Liver (tissue), 9 donors: ENCODE measurements around the gene MEGF6. TPM values are rescaled to one million over a fixed set of nuclear protein-coding genes. Genes with fewer than 3 reads are reported as not detected.
"Not testable (repeated sequence)": the region's sequence is repeated elsewhere in the genome, so short reads cannot be mapped to it uniquely, and the experiment has no call there.

Experiments used
- DNase-seq: peaks from one replicate; pipeline ENCODE4 v3.0.0-alpha.2; 2017; ENCODE audit warnings: low spot score
- H3K27ac ChIP-seq, 2 donors: one replicate each; pipeline ENCODE4 v1.7.0; 2013; ENCODE audit warnings: inconsistent platforms in 2 of 2, low read length in 2 of 2, control low read depth in 1 of 2, low read depth in 1 of 2, mild to moderate bottlenecking in 1 of 2
- H3K27me3 ChIP-seq, 4 donors: one replicate each; pipeline versions ENCODE4 v1.6.1 to v1.7.0; 2013; ENCODE audit warnings: low read length in 3 of 4, inconsistent platforms in 1 of 4, mild to moderate bottlenecking in 1 of 4, moderate library complexity in 1 of 4; ENCODE audit not compliant: control insufficient read depth in 4 of 4, insufficient read depth in 4 of 4
- H3K36me3 ChIP-seq, 4 donors: one replicate each; pipeline versions ENCODE4 v1.6.1 to v1.7.0; 2013; ENCODE audit warnings: low read length in 3 of 4, mild to moderate bottlenecking in 3 of 4, low read depth in 1 of 4, moderate library complexity in 1 of 4; ENCODE audit not compliant: control insufficient read depth in 4 of 4, insufficient read depth in 3 of 4
- H3K4me1 ChIP-seq, 4 donors: one replicate each; pipeline versions ENCODE4 v1.6.1 to v1.7.0; 2013; ENCODE audit warnings: low read length in 3 of 4, mild to moderate bottlenecking in 3 of 4, moderate library complexity in 1 of 4; ENCODE audit not compliant: control insufficient read depth in 4 of 4, insufficient read depth in 4 of 4
- H3K4me3 ChIP-seq, 3 donors: one replicate each; pipeline versions ENCODE4 v1.6.1 to v1.7.0; 2013; ENCODE audit warnings: low read length in 3 of 3, control low read depth in 1 of 3, low read depth in 1 of 3, mild to moderate bottlenecking in 1 of 3
- H3K9ac ChIP-seq, 2 donors: one replicate each; pipeline ENCODE4 v1.7.0; 2013; ENCODE audit warnings: low read length in 2 of 2, mild to moderate bottlenecking in 2 of 2, moderate library complexity in 2 of 2, control low read depth in 1 of 2, low read depth in 1 of 2
- H3K9me3 ChIP-seq, 4 donors: one replicate each; pipeline versions ENCODE4 v1.6.1 to v1.7.0; 2013; ENCODE audit warnings: low read length in 3 of 4; ENCODE audit not compliant: control insufficient read depth in 4 of 4
- EGR1 ChIP-seq, 2 donors: IDR thresholded peaks; 2 replicates each; pipeline ENCODE4 v1.6.1; 2016 to 2018; ENCODE audit warnings: antibody characterized with exemption in 2 of 2, low read depth in 2 of 2
- FOXA2 ChIP-seq: IDR thresholded peaks from 2 replicates; pipeline ENCODE4 v1.6.1; 2016; ENCODE audit warnings: antibody characterized with exemption
- GABPA ChIP-seq, 2 donors: IDR thresholded peaks in 1 of 2; conservative IDR thresholded peaks in 1 of 2; 2 replicates each; pipeline ENCODE4 v1.6.1; 2016; ENCODE audit warnings: antibody characterized with exemption in 2 of 2, mild to moderate bottlenecking in 1 of 2, moderate library complexity in 1 of 2
- HNF4A ChIP-seq, 2 donors: conservative IDR thresholded peaks; 2 replicates each; pipeline ENCODE4 v1.6.1; 2016; ENCODE audit warnings: antibody characterized with exemption in 2 of 2, mild to moderate bottlenecking in 2 of 2
- HNF4G ChIP-seq: IDR thresholded peaks from 2 replicates; pipeline ENCODE4 v1.6.1; 2016; ENCODE audit warnings: antibody characterized with exemption
- JUND ChIP-seq, 2 donors: IDR thresholded peaks; 2 replicates each; pipeline ENCODE4 v1.6.1; 2016; ENCODE audit warnings: antibody characterized with exemption in 2 of 2
- NR2F2 ChIP-seq: IDR thresholded peaks from 2 replicates; pipeline ENCODE4 v1.6.1; 2016; ENCODE audit warnings: antibody characterized with exemption
- RAD21 ChIP-seq, 2 donors: IDR thresholded peaks; 2 replicates each; pipeline ENCODE4 v1.6.1; 2016; ENCODE audit warnings: antibody characterized with exemption in 2 of 2, mild to moderate bottlenecking in 2 of 2
- RXRA ChIP-seq, 2 donors: IDR thresholded peaks; 2 replicates each; pipeline ENCODE4 v1.6.1; 2017 to 2018; ENCODE audit warnings: antibody characterized with exemption in 2 of 2, mild to moderate bottlenecking in 1 of 2
- SP1 ChIP-seq: IDR thresholded peaks from 2 replicates; pipeline ENCODE4 v1.6.1; 2018; ENCODE audit warnings: antibody characterized with exemption, mild to moderate bottlenecking
- TAF1 ChIP-seq: conservative IDR thresholded peaks from 2 replicates; pipeline ENCODE4 v1.6.1; 2016; ENCODE audit warnings: antibody characterized with exemption, mild to moderate bottlenecking
- YY1 ChIP-seq: IDR thresholded peaks from 2 replicates; pipeline ENCODE4 v1.6.1; 2016; ENCODE audit warnings: antibody characterized with exemption, mild to moderate bottlenecking
- WGBS: extraction: QIAGEN DNeasy Blood & Tissue Kit; methylation state at CpG from one replicate; pipeline ENCODE4 v1.1.7; 2013; 5-methylcytosine and 5-hydroxymethylcytosine counted together
- polyA plus RNA-seq, 2 donors: library from polyadenylated mRNA; stranded (reverse) in 1 of 2; unstranded in 1 of 2; fragments of 200-250 nt in 1 of 2; fragments of >200 nt in 1 of 2; fragmentation: Nextera tagmentation in 1 of 2; extraction: Ambion mirVana in 1 of 2; gene quantifications; one replicate each; pipeline versions ENCODE4 v1.2.1 to v1.2.3, GENCODE V29; 2013 to 2015
- total RNA-seq, 2 donors: library from RNA; depleted of rRNA; stranded (reverse); fragments of >200 nt; gene quantifications; one replicate each; pipeline ENCODE4 v1.2.3, GENCODE V29; 2014
- TF ChIP-seq, protein P1 (sequence below): IDR thresholded peaks from 2 replicates; pipeline ENCODE4 v1.6.1; 2016; ENCODE audit warnings: antibody characterized with exemption, mild to moderate bottlenecking
- TF ChIP-seq, protein P2 (sequence below): fragments of 150-350 bp; IDR thresholded peaks from 2 replicates; pipeline ENCODE4 v1.5.1; 2017; ENCODE audit warnings: improper control_type of control experiment, low read depth, low read length; ENCODE audit not compliant: missing input control
- TF ChIP-seq, protein P3 (sequence below): IDR thresholded peaks from 2 replicates; pipeline ENCODE4 v1.6.1; 2016; ENCODE audit warnings: antibody characterized with exemption
- donor health status: healthy.
- donor health status: healthy.
- donor health status: healthy.
- donor health status: healthy.
- donor health status: healthy.

Gene MEGF6
- total and polyA plus RNA-seq, 4 donors: 1.3 to 11.0 (median 4.0) TPM

DNA sequence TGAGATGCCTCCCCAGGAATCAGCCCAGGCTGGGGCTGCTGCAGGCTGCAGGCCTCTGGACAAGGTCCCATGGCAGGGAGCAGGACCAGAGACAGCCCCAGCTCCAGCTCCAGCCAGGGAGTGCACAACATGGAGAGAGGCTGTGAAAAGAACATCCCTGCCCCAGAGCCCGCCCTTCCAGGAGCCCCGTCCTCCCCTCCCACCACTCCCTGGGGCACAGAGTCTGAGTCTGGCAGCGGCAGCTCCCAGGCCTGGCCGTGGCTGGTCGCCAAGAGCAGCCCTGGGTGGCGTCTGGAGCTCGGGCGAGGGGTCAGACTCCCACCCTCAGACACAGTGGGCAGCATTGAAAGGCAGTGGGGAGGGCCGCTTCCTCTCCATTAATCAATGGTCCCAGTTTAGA lies 37.8 kb downstream of the MEGF6 start:
- Histone ChIP-seq H3K4me1 (no peaks in the 10 kb centered on the region), H3K27ac (no peak overlapping the region), H3K9me3 (no peaks in the 10 kb centered on the region), H3K9ac (no peak overlapping the region), H3K4me3 (no peak overlapping the region), H3K27me3 (no peaks in the 10 kb centered on the region), H3K36me3 (no peaks in the 10 kb centered on the region)
- no peak for DNase-seq
- WGBS: 84% methylated on average over 9 of the region's 9 CpGs
- TF ChIP-seq RAD21 (IDR thresholded peaks at IDR 0.05) (no peak), JUND (IDR thresholded peaks at IDR 0.05) (no peak), RXRA (IDR thresholded peaks at IDR 0.05) (no peak), FOXA2 (no peak), TAF1 (no peak), EGR1 (IDR thresholded peaks at IDR 0.05; ENCODE audit: low read depth in 2 of 2) (no peak), GABPA (IDR thresholded peaks at IDR 0.05 in 1 of 2, conservative IDR thresholded peaks at IDR 0.05 in 1 of 2) (no peak), HNF4G (no peak), YY1 (no peak)
- TF ChIP-seq, protein P1, sequence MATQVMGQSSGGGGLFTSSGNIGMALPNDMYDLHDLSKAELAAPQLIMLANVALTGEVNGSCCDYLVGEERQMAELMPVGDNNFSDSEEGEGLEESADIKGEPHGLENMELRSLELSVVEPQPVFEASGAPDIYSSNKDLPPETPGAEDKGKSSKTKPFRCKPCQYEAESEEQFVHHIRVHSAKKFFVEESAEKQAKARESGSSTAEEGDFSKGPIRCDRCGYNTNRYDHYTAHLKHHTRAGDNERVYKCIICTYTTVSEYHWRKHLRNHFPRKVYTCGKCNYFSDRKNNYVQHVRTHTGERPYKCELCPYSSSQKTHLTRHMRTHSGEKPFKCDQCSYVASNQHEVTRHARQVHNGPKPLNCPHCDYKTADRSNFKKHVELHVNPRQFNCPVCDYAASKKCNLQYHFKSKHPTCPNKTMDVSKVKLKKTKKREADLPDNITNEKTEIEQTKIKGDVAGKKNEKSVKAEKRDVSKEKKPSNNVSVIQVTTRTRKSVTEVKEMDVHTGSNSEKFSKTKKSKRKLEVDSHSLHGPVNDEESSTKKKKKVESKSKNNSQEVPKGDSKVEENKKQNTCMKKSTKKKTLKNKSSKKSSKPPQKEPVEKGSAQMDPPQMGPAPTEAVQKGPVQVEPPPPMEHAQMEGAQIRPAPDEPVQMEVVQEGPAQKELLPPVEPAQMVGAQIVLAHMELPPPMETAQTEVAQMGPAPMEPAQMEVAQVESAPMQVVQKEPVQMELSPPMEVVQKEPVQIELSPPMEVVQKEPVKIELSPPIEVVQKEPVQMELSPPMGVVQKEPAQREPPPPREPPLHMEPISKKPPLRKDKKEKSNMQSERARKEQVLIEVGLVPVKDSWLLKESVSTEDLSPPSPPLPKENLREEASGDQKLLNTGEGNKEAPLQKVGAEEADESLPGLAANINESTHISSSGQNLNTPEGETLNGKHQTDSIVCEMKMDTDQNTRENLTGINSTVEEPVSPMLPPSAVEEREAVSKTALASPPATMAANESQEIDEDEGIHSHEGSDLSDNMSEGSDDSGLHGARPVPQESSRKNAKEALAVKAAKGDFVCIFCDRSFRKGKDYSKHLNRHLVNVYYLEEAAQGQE: no peak
- TF ChIP-seq, protein P2, sequence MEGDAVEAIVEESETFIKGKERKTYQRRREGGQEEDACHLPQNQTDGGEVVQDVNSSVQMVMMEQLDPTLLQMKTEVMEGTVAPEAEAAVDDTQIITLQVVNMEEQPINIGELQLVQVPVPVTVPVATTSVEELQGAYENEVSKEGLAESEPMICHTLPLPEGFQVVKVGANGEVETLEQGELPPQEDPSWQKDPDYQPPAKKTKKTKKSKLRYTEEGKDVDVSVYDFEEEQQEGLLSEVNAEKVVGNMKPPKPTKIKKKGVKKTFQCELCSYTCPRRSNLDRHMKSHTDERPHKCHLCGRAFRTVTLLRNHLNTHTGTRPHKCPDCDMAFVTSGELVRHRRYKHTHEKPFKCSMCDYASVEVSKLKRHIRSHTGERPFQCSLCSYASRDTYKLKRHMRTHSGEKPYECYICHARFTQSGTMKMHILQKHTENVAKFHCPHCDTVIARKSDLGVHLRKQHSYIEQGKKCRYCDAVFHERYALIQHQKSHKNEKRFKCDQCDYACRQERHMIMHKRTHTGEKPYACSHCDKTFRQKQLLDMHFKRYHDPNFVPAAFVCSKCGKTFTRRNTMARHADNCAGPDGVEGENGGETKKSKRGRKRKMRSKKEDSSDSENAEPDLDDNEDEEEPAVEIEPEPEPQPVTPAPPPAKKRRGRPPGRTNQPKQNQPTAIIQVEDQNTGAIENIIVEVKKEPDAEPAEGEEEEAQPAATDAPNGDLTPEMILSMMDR: no peak

DNA sequence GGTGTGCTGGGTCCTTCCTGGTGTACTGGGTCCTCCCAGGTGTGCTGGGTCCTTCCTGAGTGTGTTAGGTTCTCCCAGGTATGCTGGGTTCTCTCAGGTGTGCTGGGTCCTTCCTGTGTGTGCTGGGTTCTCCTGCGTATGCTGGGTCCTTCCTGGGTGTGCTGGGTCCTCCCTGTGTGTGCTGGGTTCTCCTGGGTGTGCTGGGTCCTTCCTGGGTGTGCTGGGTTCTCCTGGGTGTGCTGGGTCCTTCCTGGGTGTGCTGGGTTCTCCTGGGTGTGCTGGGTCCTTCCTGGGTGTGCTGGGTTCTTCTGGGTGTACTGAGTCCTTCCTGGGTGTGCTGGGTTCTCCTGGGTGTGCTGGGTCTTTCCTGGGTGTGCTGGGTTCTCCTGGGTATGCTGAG lies 38.7 kb downstream of the MEGF6 start:
- 97% methylated on average over 1 of the region's 1 CpG for WGBS
- not testable (repeated sequence) for H3K27me3 ChIP-seq, H3K4me1 ChIP-seq, H3K27ac ChIP-seq, H3K36me3 ChIP-seq, H3K9ac ChIP-seq, DNase-seq, H3K9me3 ChIP-seq, H3K4me3 ChIP-seq

DNA sequence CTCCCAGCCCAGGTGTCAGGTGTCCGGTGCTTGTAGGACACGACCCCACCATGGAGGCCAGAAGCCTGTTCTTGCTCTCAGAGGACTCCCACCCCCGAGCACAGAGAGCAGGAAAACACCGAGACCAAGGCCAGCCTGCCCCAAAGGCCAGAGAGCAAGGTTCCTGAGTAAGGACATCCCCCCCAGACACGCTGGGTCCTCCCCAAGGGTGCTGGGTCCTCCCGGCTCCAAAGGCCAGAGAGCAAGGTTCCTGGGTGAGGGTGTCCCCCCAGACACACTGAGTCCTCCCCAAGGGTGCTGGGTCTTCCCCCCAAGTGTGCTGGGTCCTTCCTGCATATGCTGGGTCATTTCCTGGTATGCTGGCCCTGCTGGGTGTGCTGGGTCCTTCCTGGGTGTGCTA lies 40.0 kb downstream of the MEGF6 start:
- TF ChIP-seq HNF4G: no peak
- TF ChIP-seq, protein P1: no peak
- TF ChIP-seq JUND (IDR thresholded peaks at IDR 0.05): no peak
- no peak for TF ChIP-seq EGR1 (IDR thresholded peaks at IDR 0.05; ENCODE audit: low read depth in 2 of 2)
- TF ChIP-seq RAD21 (IDR thresholded peaks at IDR 0.05): no peak
- TF ChIP-seq SP1: no peak
- TF ChIP-seq, protein P2: no peak
- no peak for TF ChIP-seq FOXA2
- TF ChIP-seq, protein P3, sequence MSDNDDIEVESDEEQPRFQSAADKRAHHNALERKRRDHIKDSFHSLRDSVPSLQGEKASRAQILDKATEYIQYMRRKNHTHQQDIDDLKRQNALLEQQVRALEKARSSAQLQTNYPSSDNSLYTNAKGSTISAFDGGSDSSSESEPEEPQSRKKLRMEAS: no peak
- no peak for TF ChIP-seq YY1
- no peak for TF ChIP-seq HNF4A (conservative IDR thresholded peaks at IDR 0.05)
- TF ChIP-seq NR2F2: no peak
- no peak for TF ChIP-seq RXRA (IDR thresholded peaks at IDR 0.05)
- no peak for TF ChIP-seq TAF1
- TF ChIP-seq GABPA (IDR thresholded peaks at IDR 0.05 in 1 of 2, conservative IDR thresholded peaks at IDR 0.05 in 1 of 2): no peak
- Histone ChIP-seq H3K9me3 (no peaks in the 10 kb centered on the region), H3K27me3 (no peaks in the 10 kb centered on the region), H3K36me3 (no peaks in the 10 kb centered on the region), H3K27ac (no peak overlapping the region), H3K4me1 (no peaks in the 10 kb centered on the region), H3K4me3 (no peak overlapping the region), H3K9ac (no peak overlapping the region)
- WGBS: 90% methylated on average over 6 of the region's 6 CpGs
- DNase-seq: no peak
